DND-41 (cell line): ENCODE results near the gene SS18.

Source experiments
- ATAC-seq: fragments of 200-7000 bp; cut with Tn5 transposase; 3 replicates; pipeline ENCODE4 v1.9.1; 2021; ENCODE audit warnings: low read depth; ENCODE audit not compliant: insufficient read depth
- DNase-seq: peaks from one replicate; pipeline ENCODE4 v3.0.0-alpha.2; 2020
- H2AFZ ChIP-seq: 2 replicates; pipeline ENCODE4 v1.6.0; 2012; ENCODE audit warnings: low read depth, low read length
- H3K27ac ChIP-seq: 2 replicates; pipeline ENCODE4 v1.5.1; 2012; ENCODE audit warnings: low read length, inconsistent platforms
- H3K27me3 ChIP-seq: fragments of 200-600 bp; sonication (generic); 2 replicates; pipeline ENCODE4 v1.6.0; 2012; ENCODE audit warnings: low read length, mild to moderate bottlenecking, inconsistent platforms; ENCODE audit not compliant: insufficient read depth, poor library complexity
- H3K36me3 ChIP-seq: 2 replicates; pipeline ENCODE4 v1.5.1; 2012; ENCODE audit warnings: low read length, inconsistent platforms; ENCODE audit not compliant: insufficient read depth
- H3K4me1 ChIP-seq: 2 replicates; pipeline ENCODE4 v1.5.1; 2012; ENCODE audit warnings: mild to moderate bottlenecking, low read length; ENCODE audit not compliant: insufficient read depth
- H3K4me2 ChIP-seq: 2 replicates; pipeline ENCODE4 v1.6.0; 2012; ENCODE audit warnings: mild to moderate bottlenecking, moderate library complexity, low read length, inconsistent platforms; ENCODE audit not compliant: insufficient read depth
- H3K4me3 ChIP-seq, 2 experiments: fragments of 200-600 bp in 1 of 2; shearing (Covaris generic) in 1 of 2; 2 replicates each; pipeline ENCODE4 v1.5.1; 2012 to 2016; ENCODE audit warnings: inconsistent platforms in 2 of 2, low read length in 2 of 2, mild to moderate bottlenecking in 2 of 2, low read depth in 1 of 2, moderate library complexity in 1 of 2
- H3K79me2 ChIP-seq: 2 replicates; pipeline ENCODE4 v1.6.0; 2012; ENCODE audit warnings: low read length, inconsistent platforms; ENCODE audit not compliant: insufficient read depth
- H3K9ac ChIP-seq: 2 replicates; pipeline ENCODE4 v1.6.0; 2012; ENCODE audit warnings: low read depth, mild to moderate bottlenecking, inconsistent platforms, low read length, moderate library complexity
- H3K9me3 ChIP-seq: 2 replicates; pipeline ENCODE4 v1.5.1; 2012; ENCODE audit warnings: low read length, moderate library complexity, mild to moderate bottlenecking, inconsistent platforms; ENCODE audit not compliant: insufficient read depth, severe bottlenecking
- H4K20me1 ChIP-seq: 2 replicates; pipeline ENCODE4 v1.6.0; 2012; ENCODE audit warnings: low read length; ENCODE audit not compliant: insufficient read depth
- CTCF ChIP-seq: IDR thresholded peaks from 2 replicates; pipeline ENCODE4 v1.5.1; 2012; ENCODE audit warnings: borderline replicate concordance, low read length, moderate library complexity, mild to moderate bottlenecking; ENCODE audit not compliant: poor library complexity, severe bottlenecking; ENCODE audit errors: extremely low read depth
- EZH2 ChIP-seq: IDR thresholded peaks from 3 replicates; pipeline ENCODE4 v1.6.1; 2012; ENCODE audit warnings: borderline replicate concordance, low read depth, mild to moderate bottlenecking, moderate library complexity, low read length, inconsistent platforms; ENCODE audit not compliant: severe bottlenecking

Gene SS18

DNA sequence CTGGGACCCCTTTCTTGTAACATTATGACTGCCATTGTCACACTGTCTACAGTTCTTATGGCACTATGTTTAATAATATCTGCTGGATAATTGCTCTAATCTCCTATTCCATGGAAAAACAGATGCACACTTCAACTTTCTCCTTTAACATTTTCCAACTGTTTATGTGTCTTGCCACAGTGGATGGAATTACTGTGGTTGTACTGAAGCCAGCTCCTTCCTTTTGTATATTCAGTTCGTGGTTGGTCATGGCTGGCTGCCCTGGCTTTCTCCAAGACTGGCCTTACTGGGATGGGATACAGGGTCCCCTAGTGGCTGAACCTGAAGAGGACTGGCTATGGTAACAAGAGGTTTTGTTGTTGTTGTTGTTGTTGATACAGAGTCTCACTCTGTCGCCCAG, 113.9 kb downstream of the SS18 start:
- Histone ChIP-seq H3K27me3 (no peaks in the 10 kb centered on the region), H3K4me2 (no peak overlapping the region), H3K36me3 (no peaks in the 10 kb centered on the region), H4K20me1 (no peaks in the 10 kb centered on the region), H3K4me3 (no peak overlapping the region), H2AFZ (no peak overlapping the region), H3K9ac (no peak overlapping the region), H3K79me2 (no peaks in the 10 kb centered on the region), H3K9me3 (no peaks in the 10 kb centered on the region), H3K4me1 (no peaks in the 10 kb centered on the region), H3K27ac (no peak overlapping the region)
- no peak for DNase-seq
- no peak for TF ChIP-seq CTCF
- no peak for TF ChIP-seq EZH2
- no peak for ATAC-seq

- Histone ChIP-seq H3K4me2 (no peak overlapping the region), H3K4me1 (no peaks in the 10 kb centered on the region), H3K27me3 (no peaks in the 10 kb centered on the region), H3K9me3 (no peaks in the 10 kb centered on the region), H2AFZ (no peak overlapping the region), H3K79me2 (no peaks in the 10 kb centered on the region), H3K4me3 (no peak overlapping the region), H3K36me3 (no peaks in the 10 kb centered on the region), H3K9ac (no peak overlapping the region), H3K27ac (no peak overlapping the region), H4K20me1 (no peaks in the 10 kb centered on the region)
- no peak for TF ChIP-seq EZH2
- no peak for TF ChIP-seq CTCF
- no peak for ATAC-seq
- no peak for DNase-seq
Observed at GRCh38 chr18:25974630-25975077, 115.8 kb downstream of the SS18 start.
